ENCODE measurements around the gene GIT1.

DNA sequence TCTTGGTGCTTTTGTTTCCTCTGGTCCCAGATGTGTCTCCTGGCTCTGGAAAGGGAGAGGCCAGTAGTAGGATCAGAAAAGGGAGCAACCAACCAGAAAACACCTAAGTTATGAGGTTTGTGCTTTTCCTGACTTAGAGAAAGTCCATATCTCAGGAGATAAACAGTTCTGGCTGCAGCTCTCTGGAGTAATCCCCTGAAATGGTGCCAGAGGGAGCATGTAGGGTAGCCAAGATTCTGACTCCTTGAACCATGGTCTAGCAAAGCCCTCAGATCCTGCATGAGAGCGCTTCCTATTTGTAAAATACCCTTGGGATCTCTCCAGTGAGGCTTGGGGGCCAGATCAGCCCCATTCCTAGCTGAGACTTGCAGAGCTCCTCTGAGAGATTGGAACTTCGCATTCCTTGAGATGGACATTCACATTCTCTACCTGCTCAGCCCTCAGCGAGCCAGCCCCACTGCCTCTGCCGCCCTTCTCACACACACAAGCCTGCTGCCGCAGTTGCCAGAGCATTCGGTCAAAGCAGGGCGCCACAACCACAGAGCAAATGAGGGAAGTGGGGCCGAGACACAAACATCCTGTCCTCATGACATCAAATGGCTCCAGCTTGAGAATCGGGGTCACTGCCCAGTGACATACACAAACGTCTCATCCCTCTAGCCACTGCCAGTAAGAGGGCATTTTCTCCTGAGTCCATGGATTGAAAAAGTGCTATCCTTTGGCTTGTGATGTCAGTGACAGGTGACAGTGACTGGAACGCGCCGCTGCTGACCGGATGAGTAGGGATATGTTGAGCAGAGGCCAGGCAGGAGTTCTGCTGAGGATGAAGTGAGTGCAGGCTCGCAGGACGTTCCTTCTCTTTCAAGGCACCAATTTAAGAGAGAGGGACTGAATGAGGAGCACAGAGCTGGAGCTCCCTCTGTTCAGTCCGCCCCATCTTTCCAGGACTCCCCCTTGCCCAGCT lies 27.6 kb downstream of the GIT1 start:
- TF ChIP-seq, protein P1, sequence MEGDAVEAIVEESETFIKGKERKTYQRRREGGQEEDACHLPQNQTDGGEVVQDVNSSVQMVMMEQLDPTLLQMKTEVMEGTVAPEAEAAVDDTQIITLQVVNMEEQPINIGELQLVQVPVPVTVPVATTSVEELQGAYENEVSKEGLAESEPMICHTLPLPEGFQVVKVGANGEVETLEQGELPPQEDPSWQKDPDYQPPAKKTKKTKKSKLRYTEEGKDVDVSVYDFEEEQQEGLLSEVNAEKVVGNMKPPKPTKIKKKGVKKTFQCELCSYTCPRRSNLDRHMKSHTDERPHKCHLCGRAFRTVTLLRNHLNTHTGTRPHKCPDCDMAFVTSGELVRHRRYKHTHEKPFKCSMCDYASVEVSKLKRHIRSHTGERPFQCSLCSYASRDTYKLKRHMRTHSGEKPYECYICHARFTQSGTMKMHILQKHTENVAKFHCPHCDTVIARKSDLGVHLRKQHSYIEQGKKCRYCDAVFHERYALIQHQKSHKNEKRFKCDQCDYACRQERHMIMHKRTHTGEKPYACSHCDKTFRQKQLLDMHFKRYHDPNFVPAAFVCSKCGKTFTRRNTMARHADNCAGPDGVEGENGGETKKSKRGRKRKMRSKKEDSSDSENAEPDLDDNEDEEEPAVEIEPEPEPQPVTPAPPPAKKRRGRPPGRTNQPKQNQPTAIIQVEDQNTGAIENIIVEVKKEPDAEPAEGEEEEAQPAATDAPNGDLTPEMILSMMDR (IDR thresholded peaks at IDR 0.05; ENCODE audit: poor library complexity), result no peak
- no peak for TF ChIP-seq EZH2 (IDR thresholded peaks at IDR 0.05; ENCODE audit: borderline replicate concordance)

Measured in hepatocyte (in vitro differentiated cells).